Ascending aorta (tissue), 2 donors: Measurements from ENCODE around the gene INPP5D. TPM values are rescaled to one million over a fixed set of nuclear protein-coding genes. Genes with fewer than 3 reads are reported as not detected.

ENCODE experiments used
- DNase-seq, 2 donors: peaks; one replicate each; pipeline ENCODE4 v3.0.0-alpha.2; 2019; ENCODE audit warnings: low spot score in 2 of 2
- H3K27ac ChIP-seq, 2 donors: fragments of 200-600 bp; sonication (generic); one replicate each; pipeline ENCODE4 v1.5.1; 2016 to 2017; ENCODE audit warnings: mild to moderate bottlenecking in 1 of 2
- H3K27me3 ChIP-seq: fragments of 200-600 bp; sonication (generic); one replicate; pipeline ENCODE4 v1.5.1; 2017
- H3K36me3 ChIP-seq, 2 donors: fragments of 200-600 bp; sonication (generic); one replicate each; pipeline ENCODE4 v1.5.1; 2016
- H3K4me1 ChIP-seq, 2 donors: fragments of 200-600 bp; sonication (generic); one replicate each; pipeline ENCODE4 v1.5.1; 2016 to 2017; ENCODE audit warnings: mild to moderate bottlenecking in 1 of 2
- H3K4me3 ChIP-seq, 2 donors: fragments of 200-600 bp; sonication (generic); one replicate each; pipeline ENCODE4 v1.5.1; 2016 to 2017; ENCODE audit warnings: mild to moderate bottlenecking in 1 of 2
- H3K9me3 ChIP-seq, 2 donors: fragments of 200-600 bp; sonication (generic); one replicate each; pipeline ENCODE4 v1.5.1; 2016
- CTCF ChIP-seq, 3 experiments: fragments of 200-600 bp in 2 of 3; fragments of 450-650 bp in 1 of 3; sonication (generic) in 2 of 3; IDR thresholded peaks; one replicate each; pipeline ENCODE4 v1.5.1; 2016 to 2019; ENCODE audit warnings: antibody characterized with exemption in 3 of 3, mild to moderate bottlenecking in 1 of 3, moderate library complexity in 1 of 3
- intact Hi-C: fragments of 100-400 bp; cut with DNase I; formaldehyde crosslinking; loops from one replicate; pipeline ENCODE4 v1.15.1; 2023
- total RNA-seq: library from RNA; depleted of rRNA; stranded (reverse); fragments of >200 nt; gene quantifications from one replicate; pipeline ENCODE4 v1.1.0, GENCODE V29; 2016

Gene INPP5D
- total RNA-seq, 1 donor from 2014 or later = 21.7 TPM

GRCh38 chr2:233111427-233111826 lies 51.3 kb downstream of the INPP5D start:
- no peak overlapping the region for H3K4me3 ChIP-seq
- H3K36me3 ChIP-seq = no peaks in the 10 kb centered on the region
- intact Hi-C loops = no loop called here
- no peak overlapping the region for H3K27ac ChIP-seq
- no peaks in the 10 kb centered on the region for H3K27me3 ChIP-seq
- no peaks in the 10 kb centered on the region for H3K4me1 ChIP-seq
- no peak for DNase-seq
- TF ChIP-seq CTCF (IDR thresholded peaks at IDR 0.05) = no peak
- H3K9me3 ChIP-seq = no peaks in the 10 kb centered on the region

DNA sequence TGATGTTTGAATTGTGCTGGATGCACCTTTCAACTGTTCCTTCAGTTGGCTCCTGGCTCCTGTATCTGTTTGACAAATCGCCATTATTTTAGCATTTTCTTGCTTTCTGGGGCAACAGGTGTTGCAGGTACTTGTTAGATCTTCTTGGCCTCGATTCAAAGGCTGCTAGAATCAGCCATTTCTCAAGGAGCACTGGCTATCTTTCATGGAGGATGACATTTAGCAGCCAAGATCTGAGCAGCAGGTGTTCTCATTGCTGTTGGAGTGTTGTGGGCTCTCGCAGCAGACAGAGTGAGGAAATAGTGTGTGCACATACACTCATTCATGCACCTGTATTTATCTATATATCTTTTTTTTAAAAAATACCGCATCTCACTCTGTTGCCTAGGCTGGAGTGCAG lies 52.2 kb downstream of the INPP5D start:
- TF ChIP-seq CTCF (IDR thresholded peaks at IDR 0.05) = no peak
- intact Hi-C loops = no loop called here

GRCh38 chr2:233112776-233113452 lies 52.8 kb downstream of the INPP5D start:
- intact Hi-C loops = no loop called here

More for the DNA sequence above, 52.2 kb downstream of the INPP5D start:
- H3K9me3 ChIP-seq = no peaks in the 10 kb centered on the region
- DNase-seq = peak in 1 of 2 donors; percentile 9
- H3K27me3 ChIP-seq = no peaks in the 10 kb centered on the region
- no peak overlapping the region for H3K4me3 ChIP-seq
- no peaks in the 10 kb centered on the region for H3K4me1 ChIP-seq
- no peak overlapping the region for H3K27ac ChIP-seq
- H3K36me3 ChIP-seq = no peaks in the 10 kb centered on the region

GRCh38 chr2:233114421-233114861 lies 54.3 kb downstream of the INPP5D start:
- TF ChIP-seq CTCF (IDR thresholded peaks at IDR 0.05) = no peak
- H3K4me3 ChIP-seq = no peak overlapping the region
- H3K27ac ChIP-seq = no peak overlapping the region
- intact Hi-C loops = no loop called here
- peak in 1 of 2 donors; percentile 34 for DNase-seq
- no peaks in the 10 kb centered on the region for H3K36me3 ChIP-seq
- no peaks in the 10 kb centered on the region for H3K27me3 ChIP-seq
- H3K9me3 ChIP-seq = no peaks in the 10 kb centered on the region
- no peaks in the 10 kb centered on the region for H3K4me1 ChIP-seq

More at GRCh38 chr2:233112776-233113452, 52.8 kb downstream of the INPP5D start:
- Histone ChIP-seq H3K9me3 (no peaks in the 10 kb centered on the region), H3K27me3 (no peaks in the 10 kb centered on the region), H3K4me3 (no peak overlapping the region), H3K36me3 (no peaks in the 10 kb centered on the region), H3K27ac (no peak overlapping the region), H3K4me1 (no peaks in the 10 kb centered on the region)
- TF ChIP-seq CTCF (IDR thresholded peaks at IDR 0.05) = no peak
- DNase-seq = peak in 1 of 2 donors; percentile 22

DNA sequence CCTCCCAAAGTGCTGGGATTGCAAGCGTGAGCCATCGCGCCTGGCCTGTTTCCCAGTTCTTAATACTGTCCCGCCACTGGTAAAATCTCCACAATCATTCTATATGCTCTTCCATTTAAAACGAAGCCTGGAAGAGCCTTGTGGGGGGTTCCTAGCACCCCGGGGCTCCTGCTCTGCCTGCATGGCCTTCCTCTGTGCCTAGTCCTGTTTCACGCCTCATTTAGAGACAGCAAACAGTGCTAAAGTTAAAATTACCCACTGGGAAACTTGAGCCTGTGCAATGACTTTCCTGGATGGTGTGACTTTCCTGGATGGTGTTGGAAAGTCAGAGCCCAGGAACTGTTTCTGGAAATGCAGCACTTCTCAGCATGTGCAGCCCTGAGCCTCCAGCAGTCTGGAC lies 55.0 kb downstream of the INPP5D start:
- Histone ChIP-seq H3K36me3 (no peaks in the 10 kb centered on the region), H3K27me3 (no peaks in the 10 kb centered on the region), H3K4me3 (no peak overlapping the region), H3K27ac (no peak overlapping the region), H3K9me3 (no peaks in the 10 kb centered on the region), H3K4me1 (no peaks in the 10 kb centered on the region)
- intact Hi-C loops = no loop called here
- TF ChIP-seq CTCF (IDR thresholded peaks at IDR 0.05) = no peak
- peak in 1 of 2 donors; percentile 34 for DNase-seq
